ENCODE results near the gene TAS1R3. TPM values are rescaled to one million over a fixed set of nuclear protein-coding genes. Genes with fewer than 3 reads are reported as not detected.

TAS1R3 gene
- total and polyA plus RNA-seq, 10 of the 15 experiments (the other 5 are each of a cell fraction or from before 2014, with no cell fraction given): 0.04 to 0.51 (median 0.08) TPM; not detected in 3

DNA sequence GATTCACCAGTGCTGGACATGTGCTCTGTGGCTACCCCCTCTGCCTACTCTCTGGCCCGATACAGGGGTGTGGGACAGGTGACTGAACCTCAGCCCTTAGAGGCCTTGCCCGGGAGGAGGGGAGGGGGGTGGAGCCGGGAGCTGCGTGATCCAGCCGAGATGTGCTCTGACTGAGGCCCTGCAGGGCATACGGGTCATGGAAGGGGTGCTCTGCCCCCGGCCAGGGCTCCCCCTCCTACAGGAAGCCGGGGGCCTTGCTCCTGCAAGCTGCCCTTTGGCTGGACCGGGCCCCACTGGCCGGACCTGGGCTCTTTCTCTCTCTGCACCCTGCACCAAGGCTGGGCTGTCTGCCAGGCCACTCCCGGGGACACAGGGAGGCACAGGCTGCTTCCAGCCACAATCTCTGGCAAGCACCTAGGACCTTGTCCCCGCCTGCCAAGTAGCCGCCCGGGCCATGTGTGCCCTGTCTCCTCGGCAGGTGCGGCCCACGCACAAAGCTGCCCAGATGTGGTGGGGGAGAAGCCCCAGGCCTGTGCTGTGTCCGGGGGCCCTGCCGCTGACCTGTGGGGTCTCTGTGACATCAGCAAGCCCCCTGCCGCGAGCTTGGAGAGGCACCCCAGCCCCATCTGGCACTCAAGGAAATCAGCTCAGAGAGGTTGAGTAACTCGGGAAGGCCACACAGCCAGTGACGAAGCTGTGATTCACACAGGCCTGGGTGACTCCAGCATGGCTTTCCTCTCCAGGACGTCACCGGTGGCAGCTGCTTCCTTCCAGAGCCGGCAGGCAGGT lies 49.4 kb upstream of the TAS1R3 start:
- Histone ChIP-seq H4K20me1 (ENCODE audit: control insufficient read depth, insufficient read depth) (no peaks in the 10 kb centered on the region), H3K9ac (ENCODE audit: control insufficient read depth, insufficient read depth, low read length) (no peak overlapping the region), H3K79me2 (ENCODE audit: control insufficient read depth, insufficient read depth, low read length) (no peaks in the 10 kb centered on the region), H3K36me3 (ENCODE audit: control insufficient read depth in 2 of 2, insufficient read depth in 2 of 2, low read length in 1 of 2) (no peaks in the 10 kb centered on the region), H3K4me3 (no peak overlapping the region), H3K27me3 (replicated peaks in 1 of 2; ENCODE audit: control insufficient read depth in 2 of 2, insufficient read depth in 2 of 2, low read length in 1 of 2) (no peaks in the 10 kb centered on the region), H3K4me2 (ENCODE audit: control insufficient read depth, insufficient read depth) (no peak overlapping the region), H3K27ac (ENCODE audit: control insufficient read depth, insufficient read depth) (no peak overlapping the region), H3K9me3 (replicated peaks; ENCODE audit: control insufficient read depth, insufficient read depth, low read length) (no peaks in the 10 kb centered on the region), H3K4me1 (ENCODE audit: control insufficient read depth, insufficient read depth, low read length) (no peaks in the 10 kb centered on the region), H2AFZ (ENCODE audit: control insufficient read depth, low read depth, low read length) (no peak overlapping the region)
- DNase-seq (ENCODE audit: low read depth, low spot score): no peak
- SMC1A ChIA-PET (ENCODE audit: uncharacterized antibody, unreplicated experiment): no interaction called here
- BruUV-seq (replicated peaks): no TSS peak
- TF ChIP-seq BCL11A (IDR thresholded peaks at IDR 0.05; ENCODE audit: low read depth, low read length) (no peak), CBFB (IDR thresholded peaks at IDR 0.05; ENCODE audit: low read depth) (no peak), BCL3 (IDR thresholded peaks at IDR 0.05; ENCODE audit: borderline replicate concordance, insufficient read depth, low read depth, low read length, poor library complexity, severe bottlenecking) (no peak), ZNF592 (IDR thresholded peaks at IDR 0.05) (no peak), FOXM1 (IDR thresholded peaks at IDR 0.05; ENCODE audit: low read depth, low read length) (no peak), CREB1 (IDR thresholded peaks at IDR 0.05; ENCODE audit: low read depth) (no peak), NFIC (IDR thresholded peaks at IDR 0.05; ENCODE audit: low read depth, low read length) (no peak)
- in situ Hi-C loops (cut with MboI) (no loop called here), intact Hi-C loops (cut with micrococcal nuclease; ENCODE audit: unreplicated experiment) (no loop called here)
- RAD21 ChIA-PET (ENCODE audit: unreplicated experiment): no interaction called here
- CTCF ChIA-PET: interaction anchor here (0.6 to 1.0 kb wide), 2 partner anchors 10 to 249 kb away, joined by 3 read pairs; no protein-coding TSS in a partner anchor
- WGBS (ENCODE audit: insufficient coverage, insufficient replicate concordance, low lambda C conversion rate, missing lambda C conversion rate): 53% methylated on average over 26 of the region's 26 CpGs
- ATAC-seq: no peak
- no peak for FAIRE-seq
- POLR2A ChIA-PET: interaction anchor here (0.6 kb wide), 1 partner anchor 11 kb away, joined by 3 read pairs; no protein-coding TSS in a partner anchor

Data from GM12878 (cell line).